Measurements from ENCODE around the gene FARP1. TPM values are rescaled to one million over a fixed set of nuclear protein-coding genes. Genes with fewer than 3 reads are reported as not detected.

The FARP1 gene
- total and polyA plus RNA-seq, 10 of the 15 experiments (the other 5 are each of a cell fraction or from before 2014, with no cell fraction given): 0.17 to 6.9 (median 0.68) TPM

DNA sequence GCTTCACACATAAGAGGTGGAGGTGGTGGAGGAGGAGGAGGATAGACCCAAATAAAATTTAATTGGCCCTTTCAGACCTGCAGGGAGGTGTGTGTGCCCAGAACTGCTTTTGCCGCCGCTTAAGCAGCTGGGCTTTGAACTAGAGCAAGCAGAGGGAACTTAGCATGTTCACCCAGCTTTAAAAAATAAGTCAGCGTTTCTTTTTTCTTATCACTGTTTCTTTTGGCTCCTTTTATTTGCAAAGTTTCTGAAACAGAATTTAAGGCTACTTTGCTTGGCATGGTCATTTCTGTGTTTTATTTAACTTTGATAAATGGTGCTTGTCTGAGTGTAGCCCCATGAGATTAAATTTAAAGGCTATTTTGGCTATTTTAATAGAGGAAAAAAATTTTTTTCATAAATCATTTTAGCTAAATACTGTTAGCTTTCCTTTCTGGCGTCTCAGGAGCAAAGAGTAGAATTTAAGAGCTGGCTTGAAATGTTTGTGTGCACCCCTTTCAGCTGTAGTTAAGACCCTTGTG is 77.4 kb downstream of the FARP1 start:
- Histone ChIP-seq H3K4me2 (ENCODE audit: control insufficient read depth, insufficient read depth) (no peak overlapping the region), H3K4me1 (ENCODE audit: control insufficient read depth, insufficient read depth, low read length) (no peaks in the 10 kb centered on the region), H3K4me3 (no peak overlapping the region), H3K27me3 (replicated peaks in 1 of 2; ENCODE audit: control insufficient read depth in 2 of 2, insufficient read depth in 2 of 2, low read length in 1 of 2) (no peaks in the 10 kb centered on the region), H3K36me3 (ENCODE audit: control insufficient read depth in 2 of 2, insufficient read depth in 2 of 2, low read length in 1 of 2) (no peaks in the 10 kb centered on the region), H3K9ac (ENCODE audit: control insufficient read depth, insufficient read depth, low read length) (no peak overlapping the region), H3K79me2 (ENCODE audit: control insufficient read depth, insufficient read depth, low read length) (no peaks in the 10 kb centered on the region), H2AFZ (ENCODE audit: control insufficient read depth, low read depth, low read length) (no peak overlapping the region), H3K9me3 (replicated peaks; ENCODE audit: control insufficient read depth, insufficient read depth, low read length) (no peaks in the 10 kb centered on the region), H3K27ac (ENCODE audit: control insufficient read depth, insufficient read depth) (no peak overlapping the region), H4K20me1 (ENCODE audit: control insufficient read depth, insufficient read depth) (no peaks in the 10 kb centered on the region)
- CTCF ChIA-PET: interaction anchor here (0.9 to 1.5 kb wide), 2 partner anchors 27 to 75 kb away, joined by 3 to 5 read pairs; no protein-coding TSS in a partner anchor
- intact Hi-C loops (cut with micrococcal nuclease; ENCODE audit: unreplicated experiment) (no loop called here), in situ Hi-C loops (cut with MboI) (no loop called here)
- SMC1A ChIA-PET (ENCODE audit: uncharacterized antibody, unreplicated experiment): interaction anchor here (1.0 to 2.1 kb wide), 11 partner anchors 10 to 87 kb away, joined by 3 to 6 read pairs (median 4); no protein-coding TSS in a partner anchor
- no peak for TF ChIP-seq MXI1 (IDR thresholded peaks at IDR 0.05; ENCODE audit: low read depth, low read length)
- TF ChIP-seq BACH1 (IDR thresholded peaks at IDR 0.05; ENCODE audit: borderline replicate concordance): no peak
- FAIRE-seq (no peak), DNase-seq (ENCODE audit: low read depth, low spot score) (no peak), ATAC-seq (no peak)
- POLR2A ChIA-PET: interaction anchor here (0.6 kb wide), 1 partner anchor 39 kb away, joined by 3 read pairs; no protein-coding TSS in a partner anchor
- RAD21 ChIA-PET (ENCODE audit: unreplicated experiment): interaction anchor here (0.9 to 1.7 kb wide), 3 partner anchors 15 to 77 kb away, joined by 3 to 6 read pairs (median 4); no protein-coding TSS in a partner anchor
- no TSS peak for BruUV-seq (replicated peaks)
- WGBS (ENCODE audit: insufficient coverage, insufficient replicate concordance, low lambda C conversion rate, missing lambda C conversion rate): 52% methylated on average over 4 of the region's 4 CpGs

DNA sequence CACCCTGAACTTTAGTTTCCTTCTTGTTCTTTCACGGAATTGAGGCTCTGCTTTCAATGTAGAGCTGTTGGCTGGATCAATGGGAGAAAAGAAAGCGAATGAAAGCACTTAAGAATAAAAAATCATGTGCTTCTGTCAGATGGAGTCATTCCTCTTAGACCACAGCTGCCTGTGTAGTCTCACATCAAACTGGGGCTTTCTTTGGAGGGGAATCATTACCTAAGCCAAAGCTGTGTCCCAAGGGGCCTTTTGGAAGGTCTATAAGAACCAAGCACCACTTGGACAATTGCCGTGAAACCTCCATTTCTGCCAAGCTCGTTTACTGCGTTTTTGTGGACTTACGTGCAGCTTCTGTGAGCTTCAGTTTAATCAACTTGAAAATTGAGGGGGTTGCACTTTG is 78.3 kb downstream of the FARP1 start:
- H3K79me2 ChIP-seq (ENCODE audit: control insufficient read depth, insufficient read depth, low read length): no peaks in the 10 kb centered on the region
- no peak overlapping the region for H3K9ac ChIP-seq (ENCODE audit: control insufficient read depth, insufficient read depth, low read length)
- ChIA-PET SMC1A (ENCODE audit: uncharacterized antibody, unreplicated experiment) (interaction anchor here (1.1 to 2.1 kb wide), 9 partner anchors 10 to 88 kb away, joined by 3 to 6 read pairs (median 4); no protein-coding TSS in a partner anchor), RAD21 (ENCODE audit: unreplicated experiment) (interaction anchor here (0.9 to 1.6 kb wide), 3 partner anchors 12 to 77 kb away, joined by 3 to 4 read pairs (median 4); no protein-coding TSS in a partner anchor), CTCF (interaction anchor here (0.9 to 1.5 kb wide), 3 partner anchors 21 to 75 kb away, joined by 3 to 5 read pairs (median 3); no protein-coding TSS in a partner anchor), POLR2A (no interaction called here)
- no peaks in the 10 kb centered on the region for H4K20me1 ChIP-seq (ENCODE audit: control insufficient read depth, insufficient read depth)
- no peak overlapping the region for H3K4me2 ChIP-seq (ENCODE audit: control insufficient read depth, insufficient read depth)
- no peak overlapping the region for H3K27ac ChIP-seq (ENCODE audit: control insufficient read depth, insufficient read depth)
- H3K9me3 ChIP-seq (replicated peaks; ENCODE audit: control insufficient read depth, insufficient read depth, low read length): no peaks in the 10 kb centered on the region
- no peak for DNase-seq (ENCODE audit: low read depth, low spot score)
- no peaks in the 10 kb centered on the region for H3K27me3 ChIP-seq (replicated peaks in 1 of 2; ENCODE audit: control insufficient read depth in 2 of 2, insufficient read depth in 2 of 2, low read length in 1 of 2)
- no peak for FAIRE-seq
- intact Hi-C loops (cut with micrococcal nuclease; ENCODE audit: unreplicated experiment): no loop called here
- TF ChIP-seq, protein P1, sequence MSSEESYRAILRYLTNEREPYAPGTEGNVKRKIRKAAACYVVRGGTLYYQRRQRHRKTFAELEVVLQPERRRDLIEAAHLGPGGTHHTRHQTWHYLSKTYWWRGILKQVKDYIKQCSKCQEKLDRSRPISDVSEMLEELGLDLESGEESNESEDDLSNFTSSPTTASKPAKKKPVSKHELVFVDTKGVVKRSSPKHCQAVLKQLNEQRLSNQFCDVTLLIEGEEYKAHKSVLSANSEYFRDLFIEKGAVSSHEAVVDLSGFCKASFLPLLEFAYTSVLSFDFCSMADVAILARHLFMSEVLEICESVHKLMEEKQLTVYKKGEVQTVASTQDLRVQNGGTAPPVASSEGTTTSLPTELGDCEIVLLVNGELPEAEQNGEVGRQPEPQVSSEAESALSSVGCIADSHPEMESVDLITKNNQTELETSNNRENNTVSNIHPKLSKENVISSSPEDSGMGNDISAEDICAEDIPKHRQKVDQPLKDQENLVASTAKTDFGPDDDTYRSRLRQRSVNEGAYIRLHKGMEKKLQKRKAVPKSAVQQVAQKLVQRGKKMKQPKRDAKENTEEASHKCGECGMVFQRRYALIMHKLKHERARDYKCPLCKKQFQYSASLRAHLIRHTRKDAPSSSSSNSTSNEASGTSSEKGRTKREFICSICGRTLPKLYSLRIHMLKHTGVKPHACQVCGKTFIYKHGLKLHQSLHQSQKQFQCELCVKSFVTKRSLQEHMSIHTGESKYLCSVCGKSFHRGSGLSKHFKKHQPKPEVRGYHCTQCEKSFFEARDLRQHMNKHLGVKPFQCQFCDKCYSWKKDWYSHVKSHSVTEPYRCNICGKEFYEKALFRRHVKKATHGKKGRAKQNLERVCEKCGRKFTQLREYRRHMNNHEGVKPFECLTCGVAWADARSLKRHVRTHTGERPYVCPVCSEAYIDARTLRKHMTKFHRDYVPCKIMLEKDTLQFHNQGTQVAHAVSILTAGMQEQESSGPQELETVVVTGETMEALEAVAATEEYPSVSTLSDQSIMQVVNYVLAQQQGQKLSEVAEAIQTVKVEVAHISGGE (CRISPR knock-in tag; IDR thresholded peaks at IDR 0.05): no peak
- TF ChIP-seq IRF4 (IDR thresholded peaks at IDR 0.05; ENCODE audit: low read depth, low read length) (no peak), EED (IDR thresholded peaks at IDR 0.05; ENCODE audit: low read depth) (no peak), EGR1 (IDR thresholded peaks at IDR 0.05; ENCODE audit: borderline replicate concordance in 1 of 2, low read depth in 2 of 2, low read length in 2 of 2) (no peak), ZNF274 (IDR thresholded peaks at IDR 0.05; ENCODE audit: insufficient read depth, insufficient read length) (no peak), NRF1 (conservative IDR thresholded peaks at IDR 0.05; ENCODE audit: low read depth, low read length) (no peak), ZNF622 (IDR thresholded peaks at IDR 0.05) (no peak), TBL1XR1 (IDR thresholded peaks at IDR 0.05; ENCODE audit: low read depth, low read length) (no peak)
- BruUV-seq (replicated peaks): no TSS peak
- in situ Hi-C loops (cut with MboI): no loop called here
- H3K4me1 ChIP-seq (ENCODE audit: control insufficient read depth, insufficient read depth, low read length): no peaks in the 10 kb centered on the region
- no peak for ATAC-seq
- no peak overlapping the region for H2AFZ ChIP-seq (ENCODE audit: control insufficient read depth, low read depth, low read length)
- H3K4me3 ChIP-seq: no peak overlapping the region
- WGBS (ENCODE audit: insufficient coverage, insufficient replicate concordance, low lambda C conversion rate, missing lambda C conversion rate): 37% methylated on average over 6 of the region's 6 CpGs
- H3K36me3 ChIP-seq (ENCODE audit: control insufficient read depth in 2 of 2, insufficient read depth in 2 of 2, low read length in 1 of 2): no peaks in the 10 kb centered on the region
